Measurements from ENCODE around the gene RRBP1.

- TF ChIP-seq CTCF (IDR thresholded peaks at IDR 0.05) (no peak), POLR2A (IDR thresholded peaks at IDR 0.05) (no peak)
Measured at GRCh38 chr20:17589161-17589834, 92.7 kb downstream of the RRBP1 start.
